Activated CD8-positive, alpha-beta memory T cell treated with anti-CD3 and anti-CD28 coated beads for 4 hours (primary cell): Measurements from ENCODE around the gene LACC1.

Experiments used
- DNase-seq, 2 donors: peaks; one replicate each; pipeline ENCODE4 v3.0.0-alpha.2; 2020; ENCODE audit warnings: low read depth in 2 of 2

The LACC1 gene

DNA sequence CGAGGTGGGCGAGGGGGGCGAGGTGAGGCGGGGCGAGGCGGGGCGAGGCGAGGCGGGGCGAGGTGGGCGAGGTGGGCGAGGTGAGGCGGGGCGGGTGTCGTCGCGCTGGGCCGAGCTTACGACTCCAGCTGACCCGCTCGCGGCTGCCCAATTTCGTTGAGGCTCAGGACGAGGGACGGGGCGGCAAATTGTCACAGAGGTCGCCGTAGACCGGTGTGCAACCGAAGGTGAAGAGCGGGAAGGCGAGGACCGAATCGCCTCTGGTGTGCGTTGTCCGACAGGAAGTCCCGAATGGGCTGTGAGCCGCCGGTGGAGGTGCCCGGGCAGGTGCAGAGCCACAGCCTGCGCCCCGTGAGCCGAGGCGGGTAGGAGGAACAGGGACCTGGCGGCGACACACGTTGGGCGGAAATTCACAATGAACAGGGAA, at the start of gene LACC1:
TSS of gene LACC1 (plus strand) at position 150 of the 427 bp plus-strand sequence. CDS start 1,082 bp downstream, outside the sequence.
- peak; percentile 11 to 31 for DNase-seq

- no peak for DNase-seq
These were observed 49.2 kb upstream of the LACC1 start for GRCh38 chr13:43830497-43830881.

DNA sequence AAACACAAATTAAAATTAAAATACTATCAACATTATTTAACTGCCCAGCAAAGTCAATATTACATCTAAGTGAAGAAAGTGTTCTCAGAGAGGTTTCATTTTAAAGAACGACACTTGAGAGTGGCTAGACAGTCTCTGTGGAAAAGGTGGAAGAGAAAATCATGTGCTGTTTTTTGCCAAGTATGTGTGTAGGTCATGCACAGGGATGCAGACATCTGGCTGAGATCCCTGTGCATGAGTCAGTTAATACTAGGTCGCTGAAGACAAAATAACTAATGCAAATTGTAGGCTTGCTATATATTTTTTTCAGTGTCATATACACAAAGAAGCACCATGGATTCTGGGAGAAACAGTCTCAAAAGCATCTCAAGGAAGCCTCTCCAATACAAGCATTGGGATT, 48.6 kb upstream of the LACC1 start:
- no peak for DNase-seq

DNA sequence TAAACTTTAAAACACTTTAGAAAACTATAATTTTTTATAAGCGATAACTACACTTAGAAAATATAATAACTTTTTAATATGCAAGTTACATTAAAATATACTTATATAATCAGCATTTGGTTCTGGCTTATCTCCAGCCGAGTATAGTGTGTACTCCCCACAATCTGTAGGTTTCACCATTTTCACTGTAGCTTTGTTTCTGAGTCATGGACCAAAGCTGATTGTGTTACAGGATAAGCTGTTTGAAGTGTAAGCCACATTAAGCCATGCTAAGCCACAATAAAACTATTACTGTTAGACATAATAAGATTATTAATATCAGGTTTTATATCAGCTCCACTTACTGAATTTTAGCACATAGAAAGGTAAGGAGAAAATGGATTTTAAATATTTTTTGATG, 44.0 kb upstream of the LACC1 start:
- no peak for DNase-seq

GRCh38 chr13:43838909-43839308, 40.8 kb upstream of the LACC1 start:
- DNase-seq: no peak

GRCh38 chr13:43846496-43847158, 33.1 kb upstream of the LACC1 start:
- no peak for DNase-seq

DNA sequence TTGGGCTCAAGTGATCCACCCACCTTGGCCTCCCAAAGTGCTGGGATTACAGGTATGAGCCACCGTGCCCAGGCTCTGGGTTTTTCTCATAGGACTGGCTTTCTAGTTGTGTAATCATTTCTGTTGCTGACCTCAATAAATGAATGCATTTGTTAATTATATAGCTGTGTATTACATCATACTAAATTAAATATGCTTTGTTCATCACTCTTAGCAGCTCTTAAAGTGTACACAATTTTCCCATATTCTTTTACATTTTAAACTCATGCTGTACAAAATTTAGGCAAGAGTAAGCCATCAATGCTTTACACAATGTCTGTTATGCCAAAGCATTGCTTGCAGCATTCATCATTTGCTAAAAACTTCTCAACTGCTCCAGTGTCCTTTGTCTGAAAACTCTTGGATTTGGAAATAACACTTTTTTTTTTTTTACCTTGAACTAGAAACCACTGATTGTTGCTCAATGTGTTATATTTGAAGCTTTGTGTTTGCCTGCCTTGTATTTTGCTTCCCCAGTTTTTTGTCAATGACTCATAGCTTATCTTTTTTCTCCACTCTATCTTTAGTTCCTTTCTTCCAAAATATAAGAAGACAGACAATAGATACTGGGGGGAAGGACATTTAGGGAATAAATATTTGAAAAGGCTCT, 31.6 kb upstream of the LACC1 start:
- no peak for DNase-seq

DNA sequence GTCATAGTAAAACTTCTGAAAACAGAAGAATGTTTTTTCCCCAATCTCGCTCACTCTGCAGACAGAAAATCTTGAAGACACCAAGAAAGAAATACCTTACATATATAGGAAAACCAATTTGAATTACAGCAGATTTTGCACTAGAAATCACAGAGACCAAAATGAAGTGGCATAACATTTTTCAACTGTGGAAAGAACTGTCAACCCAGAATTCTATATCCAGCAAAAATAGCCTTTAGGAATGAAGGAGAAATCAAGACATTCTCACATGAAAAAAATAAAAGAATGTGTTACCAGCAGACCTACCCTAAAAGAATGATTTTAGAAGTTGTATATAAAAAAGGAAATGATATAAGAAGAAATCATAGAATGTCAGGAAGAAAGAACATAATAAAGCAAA, 28.8 kb upstream of the LACC1 start:
- no peak for DNase-seq

GRCh38 chr13:43852923-43853404, 26.7 kb upstream of the LACC1 start:
- DNase-seq: no peak

DNA sequence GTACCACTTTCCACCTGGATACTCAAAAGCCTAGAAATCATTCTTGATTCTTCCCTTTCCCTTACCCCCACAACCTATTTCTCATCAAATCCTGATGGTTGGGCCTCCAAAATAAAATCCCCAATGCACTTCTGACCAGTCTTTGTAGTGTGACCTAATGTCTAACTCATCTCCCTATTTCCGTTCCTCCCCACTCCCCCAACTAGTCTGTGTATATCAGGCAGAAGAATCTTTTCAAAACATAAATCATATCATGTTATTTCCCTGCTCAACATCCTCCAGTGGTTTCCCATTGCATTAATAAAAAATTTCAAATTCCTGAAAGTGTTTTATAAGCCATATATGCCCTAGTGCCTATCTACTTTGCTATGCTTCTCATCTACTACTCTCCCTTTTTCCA, 17.8 kb upstream of the LACC1 start:
- DNase-seq: no peak

DNA sequence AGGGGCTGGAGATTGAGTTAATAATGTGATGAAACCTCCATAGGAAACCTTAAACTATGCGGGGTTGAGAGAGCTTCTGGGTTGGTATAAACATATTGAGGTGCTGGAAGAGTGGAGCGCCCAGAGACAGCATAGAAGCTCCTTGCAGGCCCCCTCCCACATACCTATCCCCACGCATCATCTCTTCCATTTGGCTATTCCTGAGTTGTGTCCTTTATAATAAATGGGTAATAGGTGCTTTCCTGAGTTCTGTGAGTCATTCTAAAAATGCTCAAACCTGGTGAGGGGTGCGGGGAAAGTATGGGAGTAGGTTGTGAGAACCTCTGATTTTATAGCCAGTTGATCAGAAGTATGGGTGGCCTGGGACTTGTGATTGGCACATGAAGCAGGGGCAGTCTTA, 14.8 kb upstream of the LACC1 start:
- no peak for DNase-seq

DNA sequence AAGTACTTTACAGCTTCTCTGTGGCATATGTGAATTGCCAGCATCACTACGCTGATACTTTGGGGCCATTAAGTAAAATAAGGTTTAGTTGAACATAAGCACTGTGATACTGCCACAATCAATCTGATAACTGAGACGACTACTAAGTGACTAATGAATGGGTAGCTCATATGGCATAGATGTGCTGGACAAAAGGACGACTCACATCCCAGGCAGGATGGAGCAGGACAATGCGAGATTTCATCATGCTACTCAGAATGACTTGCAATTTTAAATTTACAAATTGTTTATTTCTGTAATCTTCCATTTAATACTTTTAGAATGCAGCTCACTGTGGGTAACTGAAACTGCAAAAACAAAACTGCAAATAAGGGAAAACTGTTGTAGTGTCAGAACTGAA, 13.8 kb upstream of the LACC1 start:
- DNase-seq: no peak

GRCh38 chr13:43872181-43872580, 7.5 kb upstream of the LACC1 start:
- DNase-seq: no peak

DNA sequence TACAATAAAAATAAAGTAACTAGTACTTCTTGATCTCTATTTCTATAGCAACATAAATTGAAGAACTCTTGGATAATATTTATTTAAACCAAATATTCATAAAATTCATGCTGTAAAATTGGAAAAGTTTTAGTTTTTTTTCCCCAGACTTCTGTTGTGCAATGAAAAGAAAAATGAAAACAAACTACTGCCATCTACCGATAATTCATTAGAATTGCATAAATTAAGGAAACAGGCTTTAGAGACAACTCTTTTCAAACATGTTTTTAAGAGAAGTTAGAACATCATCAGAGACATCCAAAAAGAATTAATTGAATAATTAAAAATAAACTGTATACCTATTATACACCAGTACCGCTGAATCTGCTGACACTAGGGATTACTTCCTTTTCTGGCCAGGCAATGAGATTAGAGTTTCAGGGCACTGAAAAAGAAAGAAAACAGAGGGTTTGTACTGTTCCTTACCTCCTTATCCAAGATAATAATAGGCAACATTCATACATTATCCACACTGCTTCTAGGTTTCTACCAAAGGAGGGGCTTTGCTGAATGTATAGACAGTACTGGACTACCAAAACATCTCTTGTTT, 5.1 kb upstream of the LACC1 start:
- no peak for DNase-seq

GRCh38 chr13:43876366-43876765, 3.3 kb upstream of the LACC1 start:
- DNase-seq: no peak

GRCh38 chr13:43877326-43877725, 2.4 kb upstream of the LACC1 start:
- no peak for DNase-seq

DNA sequence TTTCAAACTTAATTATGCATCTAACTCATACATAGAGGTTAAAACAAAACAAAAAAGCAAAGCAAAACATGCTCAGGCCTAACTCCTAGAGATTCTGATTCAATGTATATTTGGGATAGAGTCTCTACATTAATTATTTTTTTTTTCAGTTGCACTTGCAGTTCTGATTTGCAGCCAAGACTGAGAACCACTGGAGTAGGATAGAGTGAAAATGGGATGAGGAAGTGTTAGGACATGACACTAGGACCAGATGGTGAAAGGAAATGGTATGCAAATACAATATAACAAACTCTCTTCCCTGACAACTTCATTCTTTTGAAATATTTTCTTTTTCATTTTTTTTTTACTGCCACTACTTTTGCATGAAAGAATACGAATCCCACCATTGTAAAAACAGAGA, 1.9 kb upstream of the LACC1 start:
- no peak for DNase-seq

- peak; percentile 31 to 61 for DNase-seq
These were observed 581 bp upstream of the LACC1 start, which contains the start of gene CCDC122 for GRCh38 chr13:43878892-43879754. TSS of gene CCDC122 (minus strand) at chr13:43879740. CDS start at chr13:43869376, 10,364 bp downstream.

DNA sequence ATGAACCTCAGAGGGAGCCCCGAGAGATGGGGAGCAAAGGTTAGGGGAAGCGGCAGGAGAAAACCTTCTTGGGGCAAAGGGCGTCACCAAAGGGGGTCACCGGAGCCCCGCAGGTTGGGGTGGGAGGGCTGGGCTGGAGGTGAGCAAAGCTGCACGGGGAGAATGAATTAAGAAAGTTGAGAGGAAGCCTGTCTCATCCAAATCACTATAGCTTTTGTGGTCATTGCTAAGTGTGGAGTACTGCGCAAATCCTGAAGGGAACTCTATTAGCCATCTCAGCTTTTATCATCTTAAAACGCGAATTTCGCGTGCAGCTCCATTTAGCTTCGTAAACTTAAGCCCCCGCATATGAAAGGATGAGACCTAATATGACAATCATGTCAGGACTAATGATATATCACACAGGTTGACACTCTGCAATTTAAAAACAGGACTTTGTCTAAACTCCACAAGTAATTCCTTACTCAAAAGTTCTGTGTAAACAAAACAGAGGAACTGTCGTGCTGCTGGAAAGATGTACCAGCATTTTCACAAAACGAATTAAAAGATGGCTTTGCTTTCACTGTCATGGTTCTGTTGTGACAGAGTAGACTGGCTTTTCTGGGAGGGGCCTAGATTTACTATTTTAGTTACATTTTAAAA, 631 bp downstream of the LACC1 start:
- DNase-seq: no peak

- no peak for DNase-seq
These were observed 1.2 kb downstream of the LACC1 start for GRCh38 chr13:43880926-43881325.

DNA sequence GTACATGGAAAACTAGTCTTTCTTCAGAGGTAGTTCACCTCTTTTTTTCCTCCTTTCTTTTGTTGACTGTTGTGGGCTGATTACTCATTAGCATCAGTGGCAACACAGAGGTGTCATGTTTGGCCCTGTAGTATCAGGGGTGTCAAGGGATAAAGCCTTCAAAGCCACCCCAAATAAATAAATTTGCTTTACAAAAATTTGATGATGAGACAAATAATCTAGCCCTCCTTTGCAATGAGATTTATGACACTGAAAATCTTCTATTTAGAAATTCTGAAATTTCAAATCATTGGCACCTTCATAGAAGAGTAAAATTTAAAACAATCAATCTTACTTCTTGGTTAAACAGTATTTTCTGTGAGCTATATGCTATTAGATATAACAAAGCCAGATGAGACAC, 1.9 kb downstream of the LACC1 start:
- DNase-seq: no peak

- DNase-seq: no peak
These were observed 3.9 kb downstream of the LACC1 start for GRCh38 chr13:43883631-43884030.
